Epidermal melanocyte (primary cell): ENCODE measurements around the gene GALC.

Experiments used
- DNase-seq: peaks from one replicate; pipeline ENCODE4 v3.0.0; 2011; ENCODE audit warnings: low spot score; ENCODE audit not compliant: insufficient read length

Gene GALC

DNA sequence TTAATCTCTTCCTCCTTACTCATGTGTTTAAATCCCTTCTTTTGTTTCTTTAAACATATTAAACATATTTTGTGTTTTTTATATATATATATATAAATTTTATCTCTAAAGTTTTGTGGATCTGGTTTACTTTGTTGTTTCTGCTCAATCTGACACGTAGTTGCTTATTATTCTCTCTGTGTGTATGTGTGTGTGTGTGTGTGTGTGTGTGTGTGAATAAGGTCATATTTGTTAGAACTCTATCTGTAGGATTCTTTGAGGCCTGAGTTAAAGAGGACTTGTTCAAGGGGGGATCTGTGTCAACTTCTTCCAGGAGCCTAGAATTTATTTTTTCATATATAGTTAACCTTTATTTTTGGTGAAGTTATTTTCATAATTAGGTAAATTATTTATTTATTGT lies 14.6 kb upstream of the GALC start:
- no peak for DNase-seq

DNA sequence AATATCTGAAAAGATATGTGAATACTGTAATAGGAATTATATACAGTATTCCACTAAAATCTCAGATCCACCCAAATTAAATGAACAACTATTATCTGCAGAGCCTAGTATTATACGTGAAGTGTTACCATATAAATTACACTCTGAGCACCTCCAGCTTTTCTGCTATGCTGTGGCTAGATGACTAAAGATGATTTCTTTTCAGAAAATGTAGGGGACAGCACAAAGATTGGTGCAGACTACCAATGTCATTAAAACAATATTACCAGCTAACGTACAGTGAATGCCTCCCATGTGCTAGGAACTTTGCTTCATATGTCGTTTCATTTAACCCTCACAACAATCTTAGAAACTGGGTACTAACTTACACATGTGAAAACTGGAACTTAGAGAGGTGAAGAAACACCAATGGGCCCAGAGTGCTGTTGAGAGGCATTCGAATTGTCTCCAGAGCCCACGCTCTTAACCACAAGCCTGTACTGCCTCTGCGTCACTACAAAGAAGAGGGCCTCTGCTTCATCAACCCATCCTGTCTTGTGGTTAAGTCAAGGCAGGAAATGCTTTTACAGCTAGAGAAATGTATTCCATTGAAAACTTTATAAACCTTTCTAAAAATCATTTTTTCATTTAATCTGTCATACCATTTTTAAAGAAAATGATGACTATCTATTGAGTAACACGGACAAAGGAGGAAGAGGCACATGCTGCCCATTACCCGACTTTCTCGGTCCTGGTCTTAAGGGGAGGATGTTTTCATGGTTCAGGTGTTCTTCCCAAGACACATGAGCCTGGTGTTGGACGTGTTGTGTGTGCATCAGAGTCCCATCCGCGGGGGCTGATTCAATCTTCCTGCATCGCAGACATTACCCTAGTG lies 13.2 kb upstream of the GALC start:
- DNase-seq, result no peak

DNA sequence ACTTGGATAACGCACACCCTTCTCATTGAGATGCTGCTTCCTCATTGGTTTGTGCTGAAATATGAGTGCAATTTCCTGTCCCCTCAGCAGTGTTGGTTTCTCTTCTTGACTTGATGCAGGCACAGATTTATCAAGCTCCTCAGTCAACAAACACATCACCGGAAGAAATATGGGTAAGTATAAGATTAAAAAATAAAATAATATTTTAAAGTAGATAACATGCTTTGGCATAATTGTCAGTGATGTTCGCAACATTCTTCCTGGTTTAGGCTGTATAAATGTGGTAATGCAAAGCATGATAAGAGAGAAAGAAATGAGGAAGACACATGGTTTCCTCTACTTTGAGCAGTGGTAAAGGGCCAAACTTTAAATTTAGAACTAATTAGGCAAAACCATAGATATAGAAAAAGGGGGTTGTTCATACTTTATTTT lies 12.1 kb upstream of the GALC start, which contains the start of gene GPR65:
GPR65 (plus strand) TSS at position 86 of the 432 bp plus-strand sequence. CDS start 5,713 bp downstream, outside the sequence.
- no peak for DNase-seq

DNA sequence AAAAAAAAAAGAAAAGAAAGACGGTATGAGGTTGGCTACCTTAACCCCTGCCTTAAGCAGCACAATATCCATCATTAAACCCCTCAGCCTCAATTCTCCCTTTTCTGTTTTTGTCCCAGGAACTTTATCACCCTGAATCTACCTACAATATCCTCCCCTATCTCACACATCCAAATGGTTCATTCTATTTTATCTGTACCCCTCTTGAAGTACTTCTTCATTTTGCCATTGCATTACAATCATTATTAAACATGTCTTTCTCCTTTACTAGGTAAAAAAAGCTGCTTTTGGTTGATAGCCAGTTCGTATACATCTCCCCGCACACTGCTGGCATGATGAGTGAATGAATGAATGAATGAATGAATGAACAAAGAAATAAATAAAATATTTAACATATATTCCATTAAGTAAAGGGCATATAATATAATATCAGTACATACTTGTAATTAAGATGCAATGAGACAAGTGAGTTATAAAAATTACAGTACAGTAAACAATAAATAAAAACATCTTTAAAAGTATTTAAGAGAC lies 11.6 kb upstream of the GALC start:
- no peak for DNase-seq

DNA sequence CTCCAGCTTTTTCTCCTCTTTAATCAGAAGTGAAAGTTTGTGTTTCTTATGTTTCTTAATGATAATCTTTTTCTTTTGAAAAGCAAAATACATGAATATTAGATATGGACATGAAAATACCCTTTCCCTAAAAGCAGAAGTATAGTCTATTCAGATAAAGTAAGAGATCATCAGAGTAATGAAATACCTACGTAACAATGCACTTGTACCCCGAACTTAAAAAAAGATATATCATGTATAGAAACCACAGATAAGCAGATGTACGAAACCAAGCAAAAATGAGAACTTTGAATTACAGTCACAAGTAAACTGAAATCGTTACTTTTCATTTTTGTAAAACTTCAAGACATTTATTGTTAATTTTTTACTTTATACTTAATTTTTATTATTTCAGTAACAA lies 10.4 kb upstream of the GALC start:
- DNase-seq, result no peak

DNA sequence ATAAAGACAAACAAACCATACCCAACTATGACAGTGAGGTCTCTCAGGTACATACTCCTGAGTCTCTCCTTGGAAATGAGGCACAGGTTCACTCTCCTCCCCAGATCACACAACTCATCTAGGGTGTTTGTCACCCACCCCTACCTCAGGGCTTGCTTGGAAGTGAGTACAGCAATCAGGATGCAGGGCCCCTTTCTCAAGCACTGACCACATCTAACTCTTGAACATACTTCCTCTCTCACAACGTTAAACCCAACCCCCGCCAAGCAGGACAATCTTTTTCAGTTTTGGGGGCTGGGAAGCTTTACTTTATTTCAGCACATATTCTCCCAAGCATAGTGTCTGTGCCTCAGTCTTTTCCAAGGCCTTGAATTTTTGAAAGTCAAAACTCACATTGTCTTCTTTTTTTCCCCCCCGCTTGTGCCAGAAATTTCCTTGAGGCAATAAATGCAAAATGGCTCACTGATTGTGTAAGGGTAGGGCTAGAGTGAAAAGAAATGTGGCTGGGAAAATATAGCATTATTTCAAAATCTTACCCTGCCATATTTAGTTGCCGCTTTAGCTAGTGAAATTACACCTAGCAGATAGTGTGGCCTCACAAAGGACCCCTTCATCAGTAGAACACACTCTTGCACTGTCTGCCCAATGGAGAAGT lies 9.6 kb upstream of the GALC start:
- no peak for DNase-seq

DNA sequence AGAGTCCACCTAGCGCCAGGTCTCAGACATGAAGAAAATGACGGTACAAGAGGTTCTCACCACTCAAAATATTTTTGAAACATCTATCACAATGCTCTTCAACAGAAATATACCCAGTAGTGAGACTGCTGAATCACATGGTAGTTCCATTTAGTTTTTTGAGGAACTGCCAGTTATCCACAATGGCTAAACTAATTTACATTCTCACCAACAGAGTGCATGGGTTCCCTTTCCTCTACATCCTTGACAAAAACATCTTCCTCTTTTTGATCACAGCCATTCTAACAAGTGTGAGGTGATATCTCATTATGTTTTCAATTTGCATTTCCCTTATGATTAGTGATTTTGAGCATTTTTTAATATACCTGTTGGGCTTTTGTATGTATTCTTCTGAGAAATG lies 6.3 kb upstream of the GALC start:
- DNase-seq, result no peak

DNA sequence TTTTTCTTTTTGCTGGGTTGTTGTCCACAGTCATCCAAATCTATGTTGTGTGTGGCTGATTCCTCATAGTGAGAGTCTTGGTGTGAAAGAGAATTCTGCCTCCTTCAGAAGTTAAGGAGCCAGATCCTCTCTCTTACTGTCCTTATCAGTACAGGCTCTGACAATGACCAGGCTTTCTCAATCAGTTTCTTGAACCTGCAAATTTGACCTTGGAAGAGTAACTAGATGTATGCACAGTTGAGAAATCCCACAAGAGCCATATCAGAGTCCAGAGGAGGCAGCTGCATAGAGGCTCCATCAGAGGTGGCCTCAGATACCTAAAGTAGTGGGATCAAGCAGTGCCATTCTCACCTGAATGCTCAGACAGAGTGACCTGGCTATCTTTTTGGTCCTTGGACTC lies 5.5 kb upstream of the GALC start:
- no peak for DNase-seq

DNA sequence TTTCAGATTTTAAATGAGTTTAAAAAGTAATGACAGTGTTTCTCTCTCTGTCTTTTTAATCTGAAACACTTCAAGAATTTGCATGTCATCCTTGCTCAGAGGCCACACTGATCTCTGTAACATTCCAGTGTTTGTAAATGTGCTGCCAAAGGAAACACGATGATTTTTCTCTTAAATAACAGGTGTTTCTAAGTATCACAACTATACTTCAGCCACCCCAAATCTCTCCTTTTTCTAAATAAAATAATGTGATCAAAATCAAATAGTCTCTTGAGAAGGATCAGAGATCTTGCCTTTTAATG lies 3.3 kb upstream of the GALC start:
- no peak for DNase-seq

DNA sequence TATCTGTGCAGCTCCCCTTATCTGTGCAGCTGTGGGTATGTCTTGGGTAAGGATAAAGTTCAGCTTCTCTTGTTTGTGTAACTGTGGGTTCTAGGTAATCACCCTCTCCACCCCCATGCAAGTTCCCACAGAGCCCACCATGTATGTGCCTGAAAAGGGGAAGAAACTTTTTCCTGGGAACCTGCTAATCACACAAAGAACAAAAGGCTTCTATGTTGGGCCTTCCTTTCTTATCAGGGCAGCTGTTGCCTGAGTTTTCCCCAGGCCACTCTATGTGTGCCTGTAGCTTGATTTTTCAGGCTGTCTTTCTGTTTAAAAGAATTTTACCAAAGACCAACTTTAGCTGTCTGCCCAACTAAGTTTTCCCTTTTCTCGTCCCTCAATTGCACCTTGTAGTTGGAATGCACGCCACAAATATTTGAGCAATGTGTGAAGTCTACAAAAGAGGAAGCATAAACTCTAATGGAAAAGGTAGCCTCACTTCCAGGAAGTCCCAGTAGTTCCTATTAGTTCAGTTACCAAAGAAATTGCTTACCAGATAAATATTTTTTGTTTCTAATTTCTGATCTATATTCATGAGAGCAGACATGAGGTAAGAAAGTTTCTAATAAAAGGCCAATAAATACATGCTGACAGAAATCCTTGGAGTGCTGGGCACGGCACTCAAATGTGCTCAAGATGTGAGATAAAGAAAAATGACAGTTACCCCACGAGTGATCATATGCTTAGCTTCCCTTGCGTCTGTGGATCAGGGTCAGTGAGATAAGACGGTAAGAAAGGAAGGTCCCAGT lies 2.7 kb upstream of the GALC start:
- DNase-seq, result no peak

DNA sequence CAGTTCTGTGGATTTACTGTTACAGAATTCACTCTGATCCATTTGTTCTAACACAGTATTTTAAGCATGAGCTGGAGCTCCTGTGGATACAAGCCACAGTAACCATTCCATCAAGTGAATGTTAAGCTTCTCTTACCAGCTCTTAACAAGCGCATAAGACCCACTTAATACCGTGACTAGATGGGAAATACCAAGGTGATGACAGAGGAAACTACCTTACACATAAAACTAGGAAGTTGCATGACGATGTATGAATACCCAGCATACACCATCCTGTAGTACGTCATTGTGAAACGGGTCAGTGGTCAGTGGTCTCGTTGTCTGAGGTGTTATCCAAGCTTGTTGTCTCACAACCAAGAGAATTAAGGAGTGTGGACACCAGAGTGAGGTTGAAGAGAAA lies 2.0 kb upstream of the GALC start:
- no peak for DNase-seq

DNA sequence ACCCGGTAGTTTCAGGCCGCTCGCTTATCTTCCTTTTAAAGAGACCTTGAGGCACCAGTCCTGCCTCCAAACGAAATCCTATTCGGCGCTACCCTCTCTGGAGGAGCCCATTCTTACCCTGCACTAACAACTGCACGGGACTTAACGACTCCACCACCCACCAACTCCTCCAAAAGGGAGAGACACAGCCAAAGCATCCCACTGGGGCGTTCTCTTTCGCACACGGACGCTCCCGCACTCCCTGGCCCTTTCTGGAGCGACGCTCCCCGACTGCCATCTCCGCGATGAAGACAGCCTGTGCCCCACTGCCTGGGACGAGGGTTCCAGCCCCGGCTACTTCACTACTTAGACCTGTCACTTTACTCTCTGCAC lies 650 bp downstream of the GALC start:
- no peak for DNase-seq

DNA sequence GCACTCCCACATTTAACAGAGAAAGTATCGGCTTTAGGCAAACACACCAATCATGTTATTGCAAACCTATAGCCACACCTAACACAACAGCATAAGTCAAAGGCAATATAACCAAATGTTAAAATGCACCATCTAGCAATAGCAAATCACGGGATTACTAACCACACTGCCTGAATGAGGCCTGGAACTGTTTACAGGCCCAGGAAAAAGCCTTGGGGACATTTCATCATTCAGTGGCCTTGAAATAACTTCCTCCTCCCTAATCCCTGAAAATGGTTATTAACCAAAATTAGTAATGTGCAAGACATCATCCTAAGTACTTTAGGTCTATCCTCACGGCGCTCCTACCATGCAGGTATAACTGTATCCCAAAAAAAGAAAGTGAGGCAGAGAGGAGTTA lies 2.3 kb downstream of the GALC start:
- no peak for DNase-seq

DNA sequence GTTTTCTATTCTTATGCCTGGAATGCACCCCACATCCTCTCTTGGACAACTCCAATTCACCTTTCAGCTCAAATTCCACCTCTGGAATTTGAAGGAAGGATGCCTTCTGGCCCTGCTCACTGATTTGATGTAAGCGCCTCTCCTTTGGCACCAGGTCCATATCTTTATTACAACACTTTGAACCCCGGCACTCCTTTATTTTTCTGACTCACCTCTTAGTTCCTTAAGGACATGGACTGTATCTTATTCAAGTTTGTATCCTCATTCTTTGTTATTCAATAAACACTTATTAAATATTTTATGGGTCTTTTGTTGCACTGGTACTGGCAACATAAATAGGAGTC lies 3.1 kb downstream of the GALC start:
- no peak for DNase-seq

DNA sequence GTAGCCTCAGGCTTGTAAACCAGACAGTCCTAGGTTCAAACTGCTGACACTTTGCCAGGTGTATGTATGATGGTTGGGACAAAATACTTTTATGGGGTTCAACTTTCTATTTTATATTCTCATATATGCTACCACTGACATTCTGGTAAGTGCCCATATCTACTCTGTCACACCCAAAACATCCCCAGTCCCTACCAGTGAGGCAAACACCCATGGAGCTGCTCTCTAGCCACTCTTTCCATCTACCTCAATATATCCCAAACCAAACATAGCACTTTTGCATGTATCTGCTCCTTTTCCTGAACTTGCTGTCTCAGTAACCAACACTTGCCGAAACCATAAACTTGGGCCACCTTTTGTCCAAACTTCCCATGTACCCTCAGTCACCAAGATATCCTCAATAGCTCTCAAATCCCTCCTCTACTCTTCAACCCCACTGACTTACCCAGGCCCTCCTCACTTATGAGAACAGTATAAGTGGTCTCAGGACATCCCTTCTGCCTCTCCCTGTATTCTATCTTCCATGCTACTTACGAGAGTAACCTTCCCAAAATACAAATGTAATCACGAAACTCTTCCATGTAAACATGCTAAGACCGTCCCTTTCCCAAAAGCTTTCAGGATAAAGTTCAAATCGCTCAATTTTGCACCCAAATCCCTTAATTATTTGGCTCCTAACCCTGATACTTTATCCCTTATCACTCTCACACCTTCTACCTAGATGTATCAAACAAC lies 3.6 kb downstream of the GALC start:
- DNase-seq, result no peak

DNA sequence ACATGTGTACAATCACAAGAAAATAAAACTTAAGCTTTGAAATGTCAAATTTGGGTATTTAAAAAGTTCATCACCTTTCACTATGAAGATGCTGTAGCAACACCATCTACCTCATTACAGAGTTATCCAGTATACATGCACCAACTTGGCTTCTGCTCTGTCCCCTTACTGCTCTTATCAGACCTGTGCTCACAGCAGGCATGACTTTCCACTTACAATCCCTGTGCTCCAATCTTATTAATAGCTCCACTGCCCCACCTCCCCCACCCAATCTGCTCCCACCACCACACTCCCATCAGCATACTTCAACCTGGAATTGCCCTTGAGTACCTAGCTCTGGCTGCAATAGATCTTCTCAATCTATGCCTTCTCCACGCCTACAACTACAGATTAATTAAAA lies 13.3 kb downstream of the GALC start:
- DNase-seq, result no peak

DNA sequence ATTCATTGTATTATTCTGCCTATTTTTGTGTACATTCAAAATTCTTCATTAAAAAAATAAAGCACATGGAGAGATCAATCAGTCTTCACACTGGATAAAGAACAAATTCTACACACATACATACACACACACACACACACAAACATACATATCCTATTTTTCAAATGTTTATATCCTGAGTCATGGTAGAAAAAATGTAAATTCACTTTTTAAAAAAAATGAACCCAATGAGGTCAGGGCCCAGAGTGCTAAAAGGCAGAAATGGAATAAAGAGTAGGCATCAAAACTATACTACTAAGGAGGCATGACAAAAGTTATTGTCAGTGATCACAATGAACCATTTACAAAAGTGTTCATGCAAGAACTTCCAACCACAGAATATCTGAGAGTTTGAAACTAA lies 17.3 kb downstream of the GALC start:
- DNase-seq, result no peak

DNA sequence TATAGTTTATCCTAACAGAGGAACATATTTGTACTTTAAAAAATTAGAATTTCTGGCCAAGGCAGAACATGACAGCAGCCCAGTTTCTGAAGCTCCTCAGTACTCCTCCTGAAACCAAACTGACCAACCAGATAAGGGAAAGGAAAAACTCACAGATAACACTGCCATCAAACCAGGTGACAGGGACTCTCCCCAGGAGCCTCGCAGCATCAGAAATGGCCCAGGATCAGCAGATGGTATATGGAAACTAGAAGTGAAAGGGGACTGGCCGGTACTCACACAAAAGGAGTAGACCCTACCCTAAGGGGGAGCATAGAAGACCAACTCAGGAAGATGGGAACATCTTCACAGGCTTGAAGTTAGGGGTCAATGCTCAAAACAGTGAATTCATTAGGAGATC lies 22.0 kb downstream of the GALC start:
- no peak for DNase-seq

DNA sequence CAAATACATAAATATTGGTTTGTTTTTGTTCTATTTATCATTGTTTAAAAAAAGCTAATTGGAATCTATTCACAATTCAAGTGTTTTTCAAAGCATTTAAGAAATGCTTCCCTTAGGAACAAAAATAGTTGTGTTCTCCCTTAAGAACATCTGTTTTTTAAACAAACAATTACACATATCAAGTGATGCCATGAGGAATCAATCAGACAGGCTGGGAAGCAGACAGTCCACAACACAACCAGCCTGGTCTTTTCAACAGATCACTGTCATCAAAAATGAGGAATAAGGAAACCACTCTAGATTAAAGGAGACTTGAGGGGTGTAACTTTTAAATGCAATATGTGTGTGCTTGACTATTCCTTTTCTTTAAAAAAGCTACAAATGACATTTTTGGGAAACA lies 25.5 kb downstream of the GALC start:
- DNase-seq, result no peak

DNA sequence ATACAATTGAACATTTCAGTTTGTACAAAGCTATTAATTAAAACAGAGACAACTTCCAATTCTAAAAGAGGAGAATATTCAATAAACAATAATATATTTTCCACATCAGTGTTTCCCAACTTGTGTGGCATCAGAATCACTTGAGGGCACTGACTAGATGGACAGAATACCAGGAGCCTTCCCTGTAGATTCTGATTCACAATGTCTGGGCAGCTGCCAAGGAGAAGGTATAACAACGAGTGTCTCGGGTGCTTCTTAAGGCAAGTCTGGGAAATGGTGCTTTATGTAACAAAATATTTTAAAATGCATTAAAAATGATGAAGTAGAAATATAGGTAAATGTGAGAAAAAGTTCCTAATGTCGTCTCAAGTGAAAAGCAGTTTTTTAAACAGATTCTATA lies 26.2 kb downstream of the GALC start:
- no peak for DNase-seq

DNA sequence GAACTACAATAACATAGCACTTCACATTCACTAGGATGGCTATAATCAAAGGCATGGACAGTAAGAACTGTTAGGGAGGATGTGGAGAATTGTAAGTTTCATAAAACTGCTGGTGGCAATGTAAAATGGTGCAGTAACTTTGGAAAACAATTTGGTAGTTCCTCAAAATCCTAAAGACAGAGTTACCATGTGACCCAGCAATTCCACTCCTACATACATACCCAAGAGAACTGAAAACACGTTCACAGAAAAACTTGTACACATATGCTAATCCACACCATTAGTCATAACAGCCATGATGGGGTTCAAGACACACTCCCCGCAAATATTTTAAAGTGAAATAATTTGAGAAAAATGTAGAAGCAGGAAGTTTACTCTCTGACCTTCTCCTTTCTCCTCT lies 31.7 kb downstream of the GALC start:
- no peak for DNase-seq
